ENCODE results near the gene PGRMC1. TPM values are rescaled to one million over a fixed set of nuclear protein-coding genes. Genes with fewer than 3 reads are reported as not detected.
"Not testable (repeated sequence)": the region's sequence is repeated elsewhere in the genome, so short reads cannot be mapped to it uniquely, and the experiment has no call there.

PGRMC1 gene
- polyA plus RNA-seq, 1 of the 3 experiments (the other 2 are of a cell fraction), result 65.3 TPM

DNA sequence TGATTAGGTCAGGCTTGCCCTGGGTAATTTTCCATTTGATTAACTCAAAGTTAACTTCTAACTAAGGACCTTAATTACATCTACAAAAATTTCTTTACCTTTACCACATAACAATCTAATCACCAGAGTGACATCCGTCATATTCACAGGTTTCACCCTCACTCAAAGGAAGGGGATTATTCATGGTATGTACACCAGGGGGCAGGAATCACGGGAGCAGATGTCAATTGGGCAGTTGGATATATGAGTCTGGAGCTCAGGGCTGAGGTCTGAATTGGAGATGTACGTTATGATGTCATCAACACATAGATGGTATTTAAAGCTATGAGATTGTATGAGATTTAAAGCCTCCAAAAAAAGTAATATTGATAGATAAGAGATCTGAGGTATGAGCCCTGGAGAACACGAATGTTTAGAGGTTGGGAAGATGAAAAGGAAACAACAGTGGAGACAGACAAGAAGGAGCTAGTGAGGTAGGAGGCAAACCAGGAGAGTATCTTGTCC lies 52.9 kb downstream of the PGRMC1 start:
- Histone ChIP-seq H3K4me1 (ENCODE audit: control insufficient read depth in 1 of 2, insufficient read depth in 2 of 2, low read depth in 1 of 2, low read length in 1 of 2) (no peaks in the 10 kb centered on the region), H2AFZ (ENCODE audit: low read depth) (no peak overlapping the region), H4K20me1 (ENCODE audit: insufficient read depth) (no peaks in the 10 kb centered on the region), H3K9ac (no peak overlapping the region), H3K9me3 (no peaks in the 10 kb centered on the region), H3F3A (replicated peaks; ENCODE audit: insufficient read depth) (no peaks in the 10 kb centered on the region), H3K79me2 (ENCODE audit: insufficient read depth) (no peaks in the 10 kb centered on the region), H3K27me3 (ENCODE audit: insufficient read depth) (peaks cover 32% of the 10 kb centered on the region), H3K9me2 (no peaks in the 10 kb centered on the region), H3K36me3 (replicated peaks in 1 of 2; ENCODE audit: control insufficient read depth in 1 of 2, insufficient read depth in 2 of 2, low read length in 1 of 2) (no peaks in the 10 kb centered on the region), H3K4me3 (ENCODE audit: low read depth in 2 of 2, low read length in 1 of 2) (no peak overlapping the region), H3K4me2 (no peak overlapping the region), H3K27ac (ENCODE audit: low read depth in 2 of 2, low read length in 1 of 2) (no peak overlapping the region)
- CTCF ChIA-PET, result interaction anchor here (0.7 kb wide), 1 partner anchor 8 kb away, joined by 3 read pairs; no protein-coding TSS in a partner anchor
- TF ChIP-seq, protein P1, sequence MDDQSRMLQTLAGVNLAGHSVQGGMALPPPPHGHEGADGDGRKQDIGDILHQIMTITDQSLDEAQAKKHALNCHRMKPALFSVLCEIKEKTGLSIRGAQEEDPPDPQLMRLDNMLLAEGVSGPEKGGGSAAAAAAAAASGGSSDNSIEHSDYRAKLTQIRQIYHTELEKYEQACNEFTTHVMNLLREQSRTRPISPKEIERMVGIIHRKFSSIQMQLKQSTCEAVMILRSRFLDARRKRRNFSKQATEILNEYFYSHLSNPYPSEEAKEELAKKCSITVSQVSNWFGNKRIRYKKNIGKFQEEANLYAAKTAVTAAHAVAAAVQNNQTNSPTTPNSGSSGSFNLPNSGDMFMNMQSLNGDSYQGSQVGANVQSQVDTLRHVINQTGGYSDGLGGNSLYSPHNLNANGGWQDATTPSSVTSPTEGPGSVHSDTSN (IDR thresholded peaks at IDR 0.05), result no peak
- TF ChIP-seq CTCF (IDR thresholded peaks at IDR 0.05), result peak; percentile 13; the same call in 1 of the 2 replicates
- POLR2A ChIA-PET, result no interaction called here
- DNase-seq, result no peak
- WGBS (ENCODE audit: low lambda C conversion rate), result 2% methylated on average over 4 of the region's 4 CpGs

GRCh38 chrX:119290476-119290875 lies 54.4 kb downstream of the PGRMC1 start:
- Histone ChIP-seq H3F3A (replicated peaks; ENCODE audit: insufficient read depth) (no peaks in the 10 kb centered on the region), H3K27me3 (ENCODE audit: insufficient read depth) (peaks cover 27% of the 10 kb centered on the region), H3K36me3 (replicated peaks in 1 of 2; ENCODE audit: control insufficient read depth in 1 of 2, insufficient read depth in 2 of 2, low read length in 1 of 2) (no peaks in the 10 kb centered on the region), H3K9ac (no peak overlapping the region), H3K9me2 (no peaks in the 10 kb centered on the region), H3K9me3 (no peaks in the 10 kb centered on the region), H3K4me3 (ENCODE audit: low read depth in 2 of 2, low read length in 1 of 2) (no peak overlapping the region), H3K27ac (ENCODE audit: low read depth in 2 of 2, low read length in 1 of 2) (no peak overlapping the region), H3K4me1 (ENCODE audit: control insufficient read depth in 1 of 2, insufficient read depth in 2 of 2, low read depth in 1 of 2, low read length in 1 of 2) (no peaks in the 10 kb centered on the region), H4K20me1 (ENCODE audit: insufficient read depth) (no peaks in the 10 kb centered on the region), H3K79me2 (ENCODE audit: insufficient read depth) (no peaks in the 10 kb centered on the region), H2AFZ (ENCODE audit: low read depth) (no peak overlapping the region), H3K4me2 (no peak overlapping the region)
- no peak for DNase-seq
- no peak for TF ChIP-seq RXRA (IDR thresholded peaks at IDR 0.05; ENCODE audit: borderline replicate concordance, low read depth)
- TF ChIP-seq SIN3A (IDR thresholded peaks at IDR 0.05; ENCODE audit: borderline replicate concordance, low read depth, low read length), result no peak
- TF ChIP-seq FOSL2 (IDR thresholded peaks at IDR 0.05; ENCODE audit: borderline replicate concordance, low read depth), result no peak
- TF ChIP-seq SMC3 (IDR thresholded peaks at IDR 0.05; ENCODE audit: low read depth, low read length), result no peak
- TF ChIP-seq IRF3 (IDR thresholded peaks at IDR 0.05; ENCODE audit: low read depth, low read length), result no peak
- TF ChIP-seq, protein P1 (IDR thresholded peaks at IDR 0.05), result no peak
- TF ChIP-seq RCOR1 (IDR thresholded peaks at IDR 0.05; ENCODE audit: low read length), result no peak
- POLR2A ChIA-PET, result interaction anchor here (0.6 kb wide), 1 partner anchor 21 kb away, joined by 3 read pairs; no protein-coding TSS in a partner anchor
- CTCF ChIA-PET, result no interaction called here

- H3K36me3 ChIP-seq (replicated peaks in 1 of 2; ENCODE audit: control insufficient read depth in 1 of 2, insufficient read depth in 2 of 2, low read length in 1 of 2); H4K20me1 ChIP-seq (ENCODE audit: insufficient read depth); H3K4me3 ChIP-seq (ENCODE audit: low read depth in 2 of 2, low read length in 1 of 2); CTCF ChIA-PET; H3F3A ChIP-seq (replicated peaks; ENCODE audit: insufficient read depth); H3K9ac ChIP-seq; H3K4me1 ChIP-seq (ENCODE audit: control insufficient read depth in 1 of 2, insufficient read depth in 2 of 2, low read depth in 1 of 2, low read length in 1 of 2); H3K79me2 ChIP-seq (ENCODE audit: insufficient read depth); H3K9me3 ChIP-seq; H3K27ac ChIP-seq (ENCODE audit: low read depth in 2 of 2, low read length in 1 of 2); POLR2A ChIA-PET; H3K4me2 ChIP-seq; DNase-seq; H2AFZ ChIP-seq (ENCODE audit: low read depth); H3K9me2 ChIP-seq: not testable (repeated sequence)
- WGBS (ENCODE audit: low lambda C conversion rate), result 7% methylated on average over 2 of the region's 2 CpGs
- peaks cover 20% of the 10 kb centered on the region for H3K27me3 ChIP-seq (ENCODE audit: insufficient read depth)
Measured at GRCh38 chrX:119291246-119291645, 55.2 kb downstream of the PGRMC1 start.
